ENCODE data around the gene DENND6B. TPM values are rescaled to one million over a fixed set of nuclear protein-coding genes. Genes with fewer than 3 reads are reported as not detected.

The DENND6B gene
- total RNA-seq, 1 experiment from 2014 or later = 2.5 TPM

DNA sequence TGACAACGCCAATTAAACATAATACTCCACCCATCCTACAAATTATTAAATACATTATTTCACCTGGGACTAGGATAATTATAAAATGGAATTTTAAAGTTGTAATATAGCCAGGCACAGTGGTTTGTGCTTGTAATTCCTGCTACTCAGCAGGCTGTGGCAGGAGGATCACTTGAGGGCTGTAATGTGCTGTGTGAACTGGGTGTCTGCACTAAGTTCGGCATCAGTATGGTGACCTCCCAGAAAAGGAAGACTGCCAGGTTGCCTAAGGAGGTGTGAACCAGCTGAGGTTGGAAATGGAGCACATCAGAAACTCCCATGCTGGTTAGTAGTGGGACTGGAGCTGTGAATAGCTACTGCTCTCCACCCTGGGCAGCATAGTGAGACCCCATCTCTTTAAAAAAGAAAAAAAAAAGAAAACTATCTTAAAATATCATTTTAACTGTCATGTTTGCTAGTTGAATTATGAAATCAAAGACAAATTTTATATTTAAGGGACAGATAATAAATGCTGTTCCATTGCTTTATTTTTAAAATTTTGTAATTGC is 44.4 kb upstream of the DENND6B start:
- Mint-ChIP-seq H3K4me1 (no peaks in the 10 kb centered on the region), H3K27me3 (ENCODE audit: low read depth) (no peaks in the 10 kb centered on the region), H3K9me3 (no peaks in the 10 kb centered on the region), H3K36me3 (peaks cover 35% of the 10 kb centered on the region), H3K4me3 (no peak overlapping the region), H3K27ac (no peak overlapping the region)
- no peak for TF ChIP-seq CREB1 (CRISPR knock-in tag; IDR thresholded peaks at IDR 0.05)
- TF ChIP-seq, protein P1, sequence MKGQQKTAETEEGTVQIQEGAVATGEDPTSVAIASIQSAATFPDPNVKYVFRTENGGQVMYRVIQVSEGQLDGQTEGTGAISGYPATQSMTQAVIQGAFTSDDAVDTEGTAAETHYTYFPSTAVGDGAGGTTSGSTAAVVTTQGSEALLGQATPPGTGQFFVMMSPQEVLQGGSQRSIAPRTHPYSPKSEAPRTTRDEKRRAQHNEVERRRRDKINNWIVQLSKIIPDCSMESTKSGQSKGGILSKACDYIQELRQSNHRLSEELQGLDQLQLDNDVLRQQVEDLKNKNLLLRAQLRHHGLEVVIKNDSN (CRISPR knock-in tag; IDR thresholded peaks at IDR 0.05) = no peak
- no peak for TF ChIP-seq KAT7 (CRISPR knock-in tag; IDR thresholded peaks at IDR 0.05; ENCODE audit: borderline replicate concordance)
- no peak for TF ChIP-seq EMX1 (CRISPR knock-in tag; IDR thresholded peaks at IDR 0.05)
- TF ChIP-seq NR3C1 (CRISPR knock-in tag; conservative IDR thresholded peaks at IDR 0.05; ENCODE audit: low read depth) = no peak
- TF ChIP-seq JAZF1 (CRISPR knock-in tag; IDR thresholded peaks at IDR 0.05) = no peak
- no peak for TF ChIP-seq ZNF317 (CRISPR knock-in tag; IDR thresholded peaks at IDR 0.05; ENCODE audit: borderline replicate concordance, low read depth)
- no peak for TF ChIP-seq TCF7 (CRISPR knock-in tag; IDR thresholded peaks at IDR 0.05; ENCODE audit: low read depth)
- TF ChIP-seq, protein P2, sequence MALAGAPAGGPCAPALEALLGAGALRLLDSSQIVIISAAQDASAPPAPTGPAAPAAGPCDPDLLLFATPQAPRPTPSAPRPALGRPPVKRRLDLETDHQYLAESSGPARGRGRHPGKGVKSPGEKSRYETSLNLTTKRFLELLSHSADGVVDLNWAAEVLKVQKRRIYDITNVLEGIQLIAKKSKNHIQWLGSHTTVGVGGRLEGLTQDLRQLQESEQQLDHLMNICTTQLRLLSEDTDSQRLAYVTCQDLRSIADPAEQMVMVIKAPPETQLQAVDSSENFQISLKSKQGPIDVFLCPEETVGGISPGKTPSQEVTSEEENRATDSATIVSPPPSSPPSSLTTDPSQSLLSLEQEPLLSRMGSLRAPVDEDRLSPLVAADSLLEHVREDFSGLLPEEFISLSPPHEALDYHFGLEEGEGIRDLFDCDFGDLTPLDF (CRISPR knock-in tag; IDR thresholded peaks at IDR 0.05) = no peak
- no peak for TF ChIP-seq ZNF232 (CRISPR knock-in tag; IDR thresholded peaks at IDR 0.05)
- no peak for TF ChIP-seq FOXJ3 (CRISPR knock-in tag; IDR thresholded peaks at IDR 0.05; ENCODE audit: borderline replicate concordance)
- TF ChIP-seq, protein P3, sequence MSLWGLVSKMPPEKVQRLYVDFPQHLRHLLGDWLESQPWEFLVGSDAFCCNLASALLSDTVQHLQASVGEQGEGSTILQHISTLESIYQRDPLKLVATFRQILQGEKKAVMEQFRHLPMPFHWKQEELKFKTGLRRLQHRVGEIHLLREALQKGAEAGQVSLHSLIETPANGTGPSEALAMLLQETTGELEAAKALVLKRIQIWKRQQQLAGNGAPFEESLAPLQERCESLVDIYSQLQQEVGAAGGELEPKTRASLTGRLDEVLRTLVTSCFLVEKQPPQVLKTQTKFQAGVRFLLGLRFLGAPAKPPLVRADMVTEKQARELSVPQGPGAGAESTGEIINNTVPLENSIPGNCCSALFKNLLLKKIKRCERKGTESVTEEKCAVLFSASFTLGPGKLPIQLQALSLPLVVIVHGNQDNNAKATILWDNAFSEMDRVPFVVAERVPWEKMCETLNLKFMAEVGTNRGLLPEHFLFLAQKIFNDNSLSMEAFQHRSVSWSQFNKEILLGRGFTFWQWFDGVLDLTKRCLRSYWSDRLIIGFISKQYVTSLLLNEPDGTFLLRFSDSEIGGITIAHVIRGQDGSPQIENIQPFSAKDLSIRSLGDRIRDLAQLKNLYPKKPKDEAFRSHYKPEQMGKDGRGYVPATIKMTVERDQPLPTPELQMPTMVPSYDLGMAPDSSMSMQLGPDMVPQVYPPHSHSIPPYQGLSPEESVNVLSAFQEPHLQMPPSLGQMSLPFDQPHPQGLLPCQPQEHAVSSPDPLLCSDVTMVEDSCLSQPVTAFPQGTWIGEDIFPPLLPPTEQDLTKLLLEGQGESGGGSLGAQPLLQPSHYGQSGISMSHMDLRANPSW (CRISPR knock-in tag; conservative IDR thresholded peaks at IDR 0.05; ENCODE audit: low read depth) = no peak
- no peak for TF ChIP-seq PRRX2 (CRISPR knock-in tag; IDR thresholded peaks at IDR 0.05)
- TF ChIP-seq, protein P4, sequence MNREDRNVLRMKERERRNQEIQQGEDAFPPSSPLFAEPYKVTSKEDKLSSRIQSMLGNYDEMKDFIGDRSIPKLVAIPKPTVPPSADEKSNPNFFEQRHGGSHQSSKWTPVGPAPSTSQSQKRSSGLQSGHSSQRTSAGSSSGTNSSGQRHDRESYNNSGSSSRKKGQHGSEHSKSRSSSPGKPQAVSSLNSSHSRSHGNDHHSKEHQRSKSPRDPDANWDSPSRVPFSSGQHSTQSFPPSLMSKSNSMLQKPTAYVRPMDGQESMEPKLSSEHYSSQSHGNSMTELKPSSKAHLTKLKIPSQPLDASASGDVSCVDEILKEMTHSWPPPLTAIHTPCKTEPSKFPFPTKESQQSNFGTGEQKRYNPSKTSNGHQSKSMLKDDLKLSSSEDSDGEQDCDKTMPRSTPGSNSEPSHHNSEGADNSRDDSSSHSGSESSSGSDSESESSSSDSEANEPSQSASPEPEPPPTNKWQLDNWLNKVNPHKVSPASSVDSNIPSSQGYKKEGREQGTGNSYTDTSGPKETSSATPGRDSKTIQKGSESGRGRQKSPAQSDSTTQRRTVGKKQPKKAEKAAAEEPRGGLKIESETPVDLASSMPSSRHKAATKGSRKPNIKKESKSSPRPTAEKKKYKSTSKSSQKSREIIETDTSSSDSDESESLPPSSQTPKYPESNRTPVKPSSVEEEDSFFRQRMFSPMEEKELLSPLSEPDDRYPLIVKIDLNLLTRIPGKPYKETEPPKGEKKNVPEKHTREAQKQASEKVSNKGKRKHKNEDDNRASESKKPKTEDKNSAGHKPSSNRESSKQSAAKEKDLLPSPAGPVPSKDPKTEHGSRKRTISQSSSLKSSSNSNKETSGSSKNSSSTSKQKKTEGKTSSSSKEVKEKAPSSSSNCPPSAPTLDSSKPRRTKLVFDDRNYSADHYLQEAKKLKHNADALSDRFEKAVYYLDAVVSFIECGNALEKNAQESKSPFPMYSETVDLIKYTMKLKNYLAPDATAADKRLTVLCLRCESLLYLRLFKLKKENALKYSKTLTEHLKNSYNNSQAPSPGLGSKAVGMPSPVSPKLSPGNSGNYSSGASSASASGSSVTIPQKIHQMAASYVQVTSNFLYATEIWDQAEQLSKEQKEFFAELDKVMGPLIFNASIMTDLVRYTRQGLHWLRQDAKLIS (CRISPR knock-in tag; IDR thresholded peaks at IDR 0.05; ENCODE audit: borderline replicate concordance) = no peak
- TF ChIP-seq, protein P5, sequence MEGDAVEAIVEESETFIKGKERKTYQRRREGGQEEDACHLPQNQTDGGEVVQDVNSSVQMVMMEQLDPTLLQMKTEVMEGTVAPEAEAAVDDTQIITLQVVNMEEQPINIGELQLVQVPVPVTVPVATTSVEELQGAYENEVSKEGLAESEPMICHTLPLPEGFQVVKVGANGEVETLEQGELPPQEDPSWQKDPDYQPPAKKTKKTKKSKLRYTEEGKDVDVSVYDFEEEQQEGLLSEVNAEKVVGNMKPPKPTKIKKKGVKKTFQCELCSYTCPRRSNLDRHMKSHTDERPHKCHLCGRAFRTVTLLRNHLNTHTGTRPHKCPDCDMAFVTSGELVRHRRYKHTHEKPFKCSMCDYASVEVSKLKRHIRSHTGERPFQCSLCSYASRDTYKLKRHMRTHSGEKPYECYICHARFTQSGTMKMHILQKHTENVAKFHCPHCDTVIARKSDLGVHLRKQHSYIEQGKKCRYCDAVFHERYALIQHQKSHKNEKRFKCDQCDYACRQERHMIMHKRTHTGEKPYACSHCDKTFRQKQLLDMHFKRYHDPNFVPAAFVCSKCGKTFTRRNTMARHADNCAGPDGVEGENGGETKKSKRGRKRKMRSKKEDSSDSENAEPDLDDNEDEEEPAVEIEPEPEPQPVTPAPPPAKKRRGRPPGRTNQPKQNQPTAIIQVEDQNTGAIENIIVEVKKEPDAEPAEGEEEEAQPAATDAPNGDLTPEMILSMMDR (IDR thresholded peaks at IDR 0.05) = no peak
- TF ChIP-seq, protein P6, sequence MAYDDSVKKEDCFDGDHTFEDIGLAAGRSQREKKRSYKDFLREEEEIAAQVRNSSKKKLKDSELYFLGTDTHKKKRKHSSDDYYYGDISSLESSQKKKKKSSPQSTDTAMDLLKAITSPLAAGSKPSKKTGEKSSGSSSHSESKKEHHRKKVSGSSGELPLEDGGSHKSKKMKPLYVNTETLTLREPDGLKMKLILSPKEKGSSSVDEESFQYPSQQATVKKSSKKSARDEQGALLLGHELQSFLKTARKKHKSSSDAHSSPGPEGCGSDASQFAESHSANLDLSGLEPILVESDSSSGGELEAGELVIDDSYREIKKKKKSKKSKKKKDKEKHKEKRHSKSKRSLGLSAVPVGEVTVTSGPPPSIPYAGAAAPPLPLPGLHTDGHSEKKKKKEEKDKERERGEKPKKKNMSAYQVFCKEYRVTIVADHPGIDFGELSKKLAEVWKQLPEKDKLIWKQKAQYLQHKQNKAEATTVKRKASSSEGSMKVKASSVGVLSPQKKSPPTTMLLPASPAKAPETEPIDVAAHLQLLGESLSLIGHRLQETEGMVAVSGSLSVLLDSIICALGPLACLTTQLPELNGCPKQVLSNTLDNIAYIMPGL (CRISPR knock-in tag; IDR thresholded peaks at IDR 0.05) = no peak
- TF ChIP-seq, protein P7, sequence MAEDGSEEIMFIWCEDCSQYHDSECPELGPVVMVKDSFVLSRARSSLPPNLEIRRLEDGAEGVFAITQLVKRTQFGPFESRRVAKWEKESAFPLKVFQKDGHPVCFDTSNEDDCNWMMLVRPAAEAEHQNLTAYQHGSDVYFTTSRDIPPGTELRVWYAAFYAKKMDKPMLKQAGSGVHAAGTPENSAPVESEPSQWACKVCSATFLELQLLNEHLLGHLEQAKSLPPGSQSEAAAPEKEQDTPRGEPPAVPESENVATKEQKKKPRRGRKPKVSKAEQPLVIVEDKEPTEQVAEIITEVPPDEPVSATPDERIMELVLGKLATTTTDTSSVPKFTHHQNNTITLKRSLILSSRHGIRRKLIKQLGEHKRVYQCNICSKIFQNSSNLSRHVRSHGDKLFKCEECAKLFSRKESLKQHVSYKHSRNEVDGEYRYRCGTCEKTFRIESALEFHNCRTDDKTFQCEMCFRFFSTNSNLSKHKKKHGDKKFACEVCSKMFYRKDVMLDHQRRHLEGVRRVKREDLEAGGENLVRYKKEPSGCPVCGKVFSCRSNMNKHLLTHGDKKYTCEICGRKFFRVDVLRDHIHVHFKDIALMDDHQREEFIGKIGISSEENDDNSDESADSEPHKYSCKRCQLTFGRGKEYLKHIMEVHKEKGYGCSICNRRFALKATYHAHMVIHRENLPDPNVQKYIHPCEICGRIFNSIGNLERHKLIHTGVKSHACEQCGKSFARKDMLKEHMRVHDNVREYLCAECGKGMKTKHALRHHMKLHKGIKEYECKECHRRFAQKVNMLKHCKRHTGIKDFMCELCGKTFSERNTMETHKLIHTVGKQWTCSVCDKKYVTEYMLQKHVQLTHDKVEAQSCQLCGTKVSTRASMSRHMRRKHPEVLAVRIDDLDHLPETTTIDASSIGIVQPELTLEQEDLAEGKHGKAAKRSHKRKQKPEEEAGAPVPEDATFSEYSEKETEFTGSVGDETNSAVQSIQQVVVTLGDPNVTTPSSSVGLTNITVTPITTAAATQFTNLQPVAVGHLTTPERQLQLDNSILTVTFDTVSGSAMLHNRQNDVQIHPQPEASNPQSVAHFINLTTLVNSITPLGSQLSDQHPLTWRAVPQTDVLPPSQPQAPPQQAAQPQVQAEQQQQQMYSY (CRISPR knock-in tag; IDR thresholded peaks at IDR 0.05) = no peak
- POLR2A ChIA-PET = no interaction called here
- CTCF ChIA-PET = no interaction called here
- ATAC-seq (no peak), DNase-seq (ENCODE audit: low spot score) (no peak)

Data from WTC11 (cell line).